Measurements from ENCODE around the gene CCDC83.

Gene CCDC83

DNA sequence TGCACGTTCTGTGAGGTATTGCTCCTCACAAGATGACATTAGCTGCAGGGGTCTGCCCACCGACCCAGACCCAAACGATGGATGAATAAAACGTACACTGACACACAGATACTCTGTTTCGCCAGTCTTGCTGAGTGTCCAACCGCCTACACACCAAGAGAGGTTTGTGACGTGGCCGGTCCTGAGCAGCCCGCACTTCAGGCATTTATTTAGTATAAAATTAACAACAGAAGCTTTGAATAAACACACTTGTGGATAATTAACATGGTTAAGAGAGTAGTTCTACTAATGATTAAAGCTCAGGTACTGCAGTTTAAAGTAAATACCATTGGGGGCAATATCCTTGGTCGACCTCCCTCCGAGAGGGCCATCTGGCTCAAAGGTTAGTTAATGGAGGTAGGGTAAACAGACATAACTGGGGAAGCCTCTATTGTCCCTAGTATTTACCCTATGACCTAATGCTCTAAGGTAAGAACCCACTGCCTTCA is 75.7 kb downstream of the CCDC83 start:
- DNase-seq (ENCODE audit: low spot score), result no peak
- TF ChIP-seq, protein P1, sequence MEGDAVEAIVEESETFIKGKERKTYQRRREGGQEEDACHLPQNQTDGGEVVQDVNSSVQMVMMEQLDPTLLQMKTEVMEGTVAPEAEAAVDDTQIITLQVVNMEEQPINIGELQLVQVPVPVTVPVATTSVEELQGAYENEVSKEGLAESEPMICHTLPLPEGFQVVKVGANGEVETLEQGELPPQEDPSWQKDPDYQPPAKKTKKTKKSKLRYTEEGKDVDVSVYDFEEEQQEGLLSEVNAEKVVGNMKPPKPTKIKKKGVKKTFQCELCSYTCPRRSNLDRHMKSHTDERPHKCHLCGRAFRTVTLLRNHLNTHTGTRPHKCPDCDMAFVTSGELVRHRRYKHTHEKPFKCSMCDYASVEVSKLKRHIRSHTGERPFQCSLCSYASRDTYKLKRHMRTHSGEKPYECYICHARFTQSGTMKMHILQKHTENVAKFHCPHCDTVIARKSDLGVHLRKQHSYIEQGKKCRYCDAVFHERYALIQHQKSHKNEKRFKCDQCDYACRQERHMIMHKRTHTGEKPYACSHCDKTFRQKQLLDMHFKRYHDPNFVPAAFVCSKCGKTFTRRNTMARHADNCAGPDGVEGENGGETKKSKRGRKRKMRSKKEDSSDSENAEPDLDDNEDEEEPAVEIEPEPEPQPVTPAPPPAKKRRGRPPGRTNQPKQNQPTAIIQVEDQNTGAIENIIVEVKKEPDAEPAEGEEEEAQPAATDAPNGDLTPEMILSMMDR (IDR thresholded peaks at IDR 0.05; ENCODE audit: extremely low read depth, missing control alignments), result no peak

DNA sequence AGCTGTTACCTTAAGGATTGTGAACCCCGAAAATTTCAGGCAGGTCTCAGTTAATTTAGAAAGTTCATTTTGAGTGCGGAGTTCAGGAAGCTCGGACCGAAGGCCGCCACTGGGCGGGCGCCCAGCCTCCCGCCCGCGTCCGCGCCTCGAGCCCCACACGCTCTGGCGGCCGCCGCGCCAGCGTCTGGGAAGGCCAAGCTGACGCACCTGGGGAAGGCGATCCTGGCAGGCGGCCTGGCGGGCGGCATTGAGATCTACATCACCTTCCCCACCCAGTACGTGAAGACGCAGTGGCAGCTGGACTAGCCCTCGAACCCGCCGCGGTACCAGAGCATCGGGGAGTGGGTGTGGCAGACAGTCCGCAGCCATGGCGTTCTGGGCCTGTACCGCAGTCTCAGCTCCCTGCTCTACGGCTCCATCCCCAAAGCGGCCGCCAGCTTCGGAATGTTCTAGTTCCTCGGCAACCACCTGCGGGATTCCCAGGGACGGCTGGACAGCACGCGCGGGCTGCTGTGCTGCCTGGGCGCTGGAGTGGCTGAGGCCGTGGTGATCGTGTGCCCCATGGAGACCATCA is 79.5 kb downstream of the CCDC83 start:
- TF ChIP-seq, protein P1 (IDR thresholded peaks at IDR 0.05; ENCODE audit: extremely low read depth, missing control alignments), result no peak
- DNase-seq (ENCODE audit: low spot score), result no peak

DNA sequence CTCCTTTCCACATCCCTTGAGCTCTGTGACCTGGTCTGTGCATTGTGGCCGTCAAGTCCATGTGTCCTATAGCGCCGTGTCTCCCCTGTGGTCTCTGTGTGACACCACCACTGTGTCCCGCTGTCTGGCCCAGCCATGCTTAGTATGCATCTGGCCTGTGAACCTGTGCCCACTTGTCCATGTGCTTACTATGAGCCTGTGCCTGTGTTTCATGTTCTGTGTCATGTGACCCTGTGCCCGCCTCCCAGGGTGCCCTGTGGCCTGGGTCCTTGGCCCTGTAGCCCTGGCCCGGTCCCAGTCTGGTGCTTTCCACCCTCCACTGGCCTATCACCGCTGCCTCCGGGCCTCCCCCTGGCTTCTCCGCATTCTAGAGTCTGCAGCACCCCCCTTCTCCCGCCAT is 80.6 kb downstream of the CCDC83 start:
- TF ChIP-seq, protein P1 (IDR thresholded peaks at IDR 0.05; ENCODE audit: extremely low read depth, missing control alignments), result no peak
- DNase-seq (ENCODE audit: low spot score), result no peak

DNA sequence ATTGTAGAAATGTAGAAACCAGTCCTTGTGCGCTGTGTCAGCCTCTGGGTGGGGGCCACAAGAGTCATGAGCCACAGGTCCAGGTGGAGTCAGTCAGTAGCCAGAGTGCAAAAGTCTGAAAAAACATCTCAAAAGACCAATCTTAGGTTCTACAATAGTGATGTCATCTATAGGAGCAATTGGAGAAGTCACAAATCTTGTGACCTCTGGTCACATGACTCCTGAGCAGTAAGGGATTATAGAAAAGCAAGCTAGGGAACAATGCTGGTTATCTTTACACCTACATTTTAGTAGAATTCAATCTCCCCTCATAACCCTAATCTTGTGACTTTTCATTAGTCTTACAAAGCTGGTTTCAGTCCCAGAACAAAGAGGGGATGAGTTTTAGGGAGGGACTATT is 82.7 kb downstream of the CCDC83 start:
- TF ChIP-seq, protein P1 (IDR thresholded peaks at IDR 0.05; ENCODE audit: extremely low read depth, missing control alignments), result no peak
- DNase-seq (ENCODE audit: low spot score), result no peak

DNA sequence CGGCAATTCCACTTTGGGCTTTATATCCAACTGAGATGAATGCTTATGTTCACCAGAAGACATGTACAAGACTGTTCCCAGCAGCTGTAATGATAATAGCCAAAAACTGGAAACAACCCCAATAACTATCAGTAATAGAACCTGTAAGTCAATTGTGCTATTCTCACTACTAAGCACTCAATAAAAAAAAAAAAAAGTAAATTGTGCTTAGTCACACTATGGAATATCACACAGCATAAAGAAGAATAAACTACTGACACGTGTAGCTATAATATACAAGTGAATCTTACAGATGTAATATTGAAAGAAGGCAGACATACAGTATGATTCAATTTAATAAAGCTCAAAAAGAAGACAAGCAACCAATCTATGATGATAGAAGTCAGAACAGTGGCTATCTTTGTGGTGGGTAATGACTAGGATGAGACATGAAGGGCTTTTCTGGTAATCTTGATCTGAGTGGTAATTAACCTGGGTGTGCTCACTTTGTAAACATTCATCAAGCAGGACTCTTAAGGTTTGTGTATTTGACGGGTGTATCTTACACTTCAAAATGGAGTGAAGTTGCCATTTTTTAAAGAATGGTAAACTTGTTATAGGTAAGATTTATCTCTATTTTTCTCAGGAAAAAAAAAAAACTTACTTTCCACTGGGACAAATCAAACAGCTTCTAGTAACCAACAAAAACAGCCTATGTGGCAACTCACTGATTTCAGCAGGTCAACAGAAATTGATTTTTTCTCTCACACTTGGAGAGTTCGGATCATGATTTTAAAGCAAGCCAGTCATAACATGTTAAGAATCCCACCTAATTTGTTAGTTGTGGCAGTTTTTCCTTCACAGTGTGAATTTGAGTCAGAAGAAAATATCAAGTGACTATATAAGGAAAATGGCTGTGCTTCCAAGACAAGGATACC is 84.2 kb downstream of the CCDC83 start:
- DNase-seq (ENCODE audit: low spot score), result no peak
- TF ChIP-seq, protein P1 (IDR thresholded peaks at IDR 0.05; ENCODE audit: extremely low read depth, missing control alignments), result no peak

DNA sequence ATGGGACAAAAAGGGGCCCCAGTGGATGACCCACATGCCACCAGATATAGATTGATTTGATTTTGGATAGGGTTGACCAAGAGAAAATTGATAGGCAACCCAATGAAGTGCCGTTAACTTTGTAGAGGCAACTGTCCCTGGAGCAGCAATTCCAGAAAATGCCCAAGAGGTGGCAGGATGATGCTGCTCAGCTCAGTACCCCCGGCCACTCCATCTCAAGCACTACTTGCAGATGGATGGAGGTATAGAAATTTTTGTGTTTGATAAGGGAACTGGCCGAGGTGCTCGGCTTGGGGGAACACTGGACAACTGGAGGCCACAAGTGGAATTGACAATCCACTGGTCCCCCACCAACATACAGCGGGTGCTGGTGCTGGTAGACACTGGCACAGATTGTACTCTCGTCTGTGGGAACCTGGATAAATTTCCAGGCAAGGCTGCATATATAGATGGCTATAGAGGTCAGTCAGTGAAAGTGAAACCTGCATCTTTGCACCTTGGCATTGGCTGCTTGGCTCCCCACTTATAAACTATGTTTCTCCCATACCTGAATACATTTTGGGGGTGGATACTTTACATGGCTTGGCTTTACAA is 86.3 kb downstream of the CCDC83 start:
- TF ChIP-seq, protein P1 (IDR thresholded peaks at IDR 0.05; ENCODE audit: extremely low read depth, missing control alignments), result peak; percentile 42
- DNase-seq (ENCODE audit: low spot score), result peak; percentile 65

DNA sequence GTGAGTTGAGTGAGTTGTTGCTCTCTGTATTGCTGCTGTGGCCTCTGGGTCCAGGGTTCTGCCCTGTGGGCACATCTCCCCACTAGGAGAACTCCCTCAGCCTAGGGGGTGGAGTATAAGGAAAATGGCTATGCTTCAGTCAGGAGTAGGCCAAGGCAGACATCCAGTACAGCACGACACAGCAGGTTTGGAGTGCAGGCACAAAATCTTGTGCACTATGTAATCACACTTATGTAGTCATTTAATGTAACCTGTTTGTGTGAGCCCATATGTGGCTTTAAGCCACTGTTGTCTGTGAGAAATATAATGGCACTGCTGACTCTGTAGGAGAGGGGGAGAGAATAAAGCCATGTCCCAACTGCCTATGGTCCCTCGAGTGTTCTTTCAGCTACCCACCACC is 90.1 kb downstream of the CCDC83 start:
- TF ChIP-seq, protein P1 (IDR thresholded peaks at IDR 0.05; ENCODE audit: extremely low read depth, missing control alignments), result no peak
- DNase-seq (ENCODE audit: low spot score), result no peak

Data from GM20000 (cell line).